Prostate gland (tissue), 2 donors: ENCODE data around the gene DDI2.

Source experiments
- POLR2A ChIP-seq: fragments of 450-650 bp; IDR thresholded peaks from one replicate; pipeline ENCODE4 v1.6.1; 2016; ENCODE audit warnings: antibody characterized with exemption, mild to moderate bottlenecking
- POLR2AphosphoS5 ChIP-seq: sonication (generic); formaldehyde crosslinking; IDR thresholded peaks from one replicate; pipeline ENCODE4 v1.6.1; 2017; ENCODE audit warnings: antibody characterized with exemption
- TF ChIP-seq, protein P1 (sequence below), 4 experiments: fragments of 200-600 bp in 2 of 4; fragments of 450-650 bp in 2 of 4; sonication (generic) in 2 of 4; IDR thresholded peaks; 1 replicate in 3 of 4; 2 replicates in 1 of 4; pipeline ENCODE4 v1.5.1; 2016 to 2019; ENCODE audit warnings: antibody characterized with exemption in 4 of 4, mild to moderate bottlenecking in 2 of 4, moderate library complexity in 2 of 4

DNA sequence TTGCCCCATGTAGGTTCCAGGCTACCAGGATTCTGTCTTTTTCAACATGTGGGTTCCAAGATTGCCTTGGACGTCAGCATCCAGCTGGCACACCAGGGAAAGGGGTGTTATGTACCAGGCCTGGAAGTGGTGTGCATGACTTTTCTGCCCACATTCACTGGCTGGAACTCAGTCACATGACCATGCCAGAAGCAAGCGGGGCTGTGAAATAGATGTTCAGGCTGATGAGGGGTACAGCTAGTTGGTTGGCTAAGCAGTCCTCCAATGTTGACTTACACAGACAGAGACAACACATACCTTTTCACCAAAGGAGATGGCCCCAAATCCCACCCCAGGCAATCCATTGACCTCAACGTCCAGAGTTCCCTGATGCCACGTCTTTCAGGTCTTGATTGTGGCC lies 52.6 kb downstream of the DDI2 start:
- TF ChIP-seq, protein P1, sequence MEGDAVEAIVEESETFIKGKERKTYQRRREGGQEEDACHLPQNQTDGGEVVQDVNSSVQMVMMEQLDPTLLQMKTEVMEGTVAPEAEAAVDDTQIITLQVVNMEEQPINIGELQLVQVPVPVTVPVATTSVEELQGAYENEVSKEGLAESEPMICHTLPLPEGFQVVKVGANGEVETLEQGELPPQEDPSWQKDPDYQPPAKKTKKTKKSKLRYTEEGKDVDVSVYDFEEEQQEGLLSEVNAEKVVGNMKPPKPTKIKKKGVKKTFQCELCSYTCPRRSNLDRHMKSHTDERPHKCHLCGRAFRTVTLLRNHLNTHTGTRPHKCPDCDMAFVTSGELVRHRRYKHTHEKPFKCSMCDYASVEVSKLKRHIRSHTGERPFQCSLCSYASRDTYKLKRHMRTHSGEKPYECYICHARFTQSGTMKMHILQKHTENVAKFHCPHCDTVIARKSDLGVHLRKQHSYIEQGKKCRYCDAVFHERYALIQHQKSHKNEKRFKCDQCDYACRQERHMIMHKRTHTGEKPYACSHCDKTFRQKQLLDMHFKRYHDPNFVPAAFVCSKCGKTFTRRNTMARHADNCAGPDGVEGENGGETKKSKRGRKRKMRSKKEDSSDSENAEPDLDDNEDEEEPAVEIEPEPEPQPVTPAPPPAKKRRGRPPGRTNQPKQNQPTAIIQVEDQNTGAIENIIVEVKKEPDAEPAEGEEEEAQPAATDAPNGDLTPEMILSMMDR (IDR thresholded peaks at IDR 0.05): no peak
- TF ChIP-seq POLR2A: no peak
- TF ChIP-seq POLR2AphosphoS5: no peak
